CD4-positive, alpha-beta T cell (primary cell): ENCODE data around the gene CERS4. TPM values are rescaled to one million over a fixed set of nuclear protein-coding genes. Genes with fewer than 3 reads are reported as not detected.

Source experiments
- ATAC-seq: fragments of 200-7000 bp; cut with Tn5 transposase; one replicate; pipeline ENCODE4 v1.10.0; 2022; ENCODE audit warnings: mild to moderate bottlenecking; ENCODE audit not compliant: poor library complexity
- CTCF ChIA-PET: fragments of 350-600 bp; sonication (Branson Sonifier 250); formaldehyde crosslinking; loops from one replicate; lab custom pipeline; 2021; ENCODE audit warnings: antibody characterized with exemption, inconsistent platforms; lab: Charles Lee
- POLR2A ChIA-PET: fragments of 350-600 bp; sonication (Branson Sonifier 250); formaldehyde crosslinking; loops from one replicate; lab custom pipeline; 2021; ENCODE audit warnings: antibody characterized with exemption, inconsistent platforms; lab: Charles Lee
- DNase-seq, 14 experiments: peaks; one replicate each; pipeline ENCODE4 v3.0.0-alpha.2; 2013 to 2020; ENCODE audit warnings: mixed read lengths in 2 of 14
- H3K27ac ChIP-seq, 2 donors: one replicate each; pipeline versions ENCODE4 v1.5.1 to v1.7.0; 2013; ENCODE audit warnings: low read length in 2 of 2, low read depth in 1 of 2, mild to moderate bottlenecking in 1 of 2
- H3K27me3 ChIP-seq, 2 experiments: 1 replicate in 1 of 2; 2 replicates in 1 of 2; pipeline versions ENCODE4 v1.6.1 to v1.7.0; 2013; ENCODE audit warnings: low read length in 2 of 2, control low read depth in 1 of 2, mild to moderate bottlenecking in 1 of 2, moderate library complexity in 1 of 2; ENCODE audit not compliant: insufficient read depth in 2 of 2, control insufficient read depth in 1 of 2
- H3K36me3 ChIP-seq: one replicate; pipeline ENCODE4 v1.6.1; 2013; ENCODE audit warnings: low read length, control low read depth; ENCODE audit not compliant: insufficient read depth
- H3K4me1 ChIP-seq: one replicate; pipeline ENCODE4 v1.6.1; 2013; ENCODE audit warnings: low read length, control low read depth; ENCODE audit not compliant: insufficient read depth
- H3K4me3 ChIP-seq: one replicate; pipeline ENCODE4 v1.5.1; 2013; ENCODE audit warnings: mild to moderate bottlenecking, low read length, moderate library complexity
- H3K9me3 ChIP-seq, 2 experiments: 1 replicate in 1 of 2; 2 replicates in 1 of 2; pipeline versions ENCODE4 v1.6.1 to v1.7.0; 2013; ENCODE audit warnings: low read length in 2 of 2, mild to moderate bottlenecking in 2 of 2, control low read depth in 1 of 2, moderate library complexity in 1 of 2; ENCODE audit not compliant: control insufficient read depth in 1 of 2, insufficient read depth in 1 of 2
- H3K27ac Mint-ChIP-seq: one replicate; pipeline ENCODE4 v1.8.0; 2020; ENCODE audit warnings: mixed read lengths
- H3K27me3 Mint-ChIP-seq: one replicate; pipeline ENCODE4 v1.8.0; 2021; ENCODE audit warnings: mixed read lengths
- H3K36me3 Mint-ChIP-seq: one replicate; pipeline ENCODE4 v1.8.0; 2021; ENCODE audit warnings: low read depth, mixed read lengths
- H3K4me1 Mint-ChIP-seq: one replicate; pipeline ENCODE4 v1.8.0; 2021; ENCODE audit warnings: low read depth, mixed read lengths
- H3K4me3 Mint-ChIP-seq: one replicate; pipeline ENCODE4 v1.8.0; 2020; ENCODE audit warnings: mild to moderate bottlenecking, mixed read lengths
- H3K9me3 Mint-ChIP-seq: one replicate; pipeline ENCODE4 v1.8.0; 2020; ENCODE audit warnings: mixed read lengths
- intact Hi-C, 2 experiments: fragments of 100-400 bp; cut with DNase I in 1 of 2; cut with micrococcal nuclease in 1 of 2; formaldehyde crosslinking; loops; one replicate each; pipeline versions ENCODE4 v1.15.1 to v1.9.0; 2023 to 2025; cut with DNase I, micrococcal nuclease
- total RNA-seq, 174 experiments: library from RNA in 2 of 174; stranded (reverse) in 2 of 174; gene quantifications; one replicate each; pipeline ENCODE4 v1.2.3 and lab custom pipeline; 2021 to 2026
- TF ChIP-seq, protein P1 (sequence below): fragments of 200-600 bp; IDR thresholded peaks from one replicate; pipeline ENCODE4 v1.8.0; 2022; ENCODE audit warnings: antibody characterized with exemption, mild to moderate bottlenecking

Gene CERS4
- total RNA-seq, 2 experiments from 2014 or later = 8.7 to 12.3 TPM

DNA sequence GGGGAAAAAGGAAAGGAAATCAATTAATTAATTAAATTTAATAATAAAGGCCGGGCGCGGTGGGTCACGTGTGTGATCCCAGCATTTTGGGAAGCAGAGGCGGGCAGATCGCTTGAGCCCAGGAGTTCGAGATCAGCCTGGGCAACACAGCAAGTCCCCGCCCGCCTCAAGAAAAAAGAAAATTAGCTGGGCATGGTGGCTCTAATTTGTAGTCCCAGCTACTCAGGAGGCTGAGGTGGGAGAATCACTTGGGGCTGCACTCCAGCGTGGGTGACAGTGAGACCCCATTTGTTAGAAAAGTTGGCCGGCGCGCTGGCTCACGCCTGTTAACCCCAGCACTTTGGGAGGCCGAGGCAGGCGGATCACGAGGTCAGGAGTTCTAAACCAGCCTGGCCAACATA is 99.7 kb downstream of the CERS4 start:
- no peaks in the 10 kb centered on the region for H3K27me3 ChIP-seq
- no peak for DNase-seq
- H3K36me3 Mint-ChIP-seq = peaks cover 31% of the 10 kb centered on the region
- TF ChIP-seq, protein P1, sequence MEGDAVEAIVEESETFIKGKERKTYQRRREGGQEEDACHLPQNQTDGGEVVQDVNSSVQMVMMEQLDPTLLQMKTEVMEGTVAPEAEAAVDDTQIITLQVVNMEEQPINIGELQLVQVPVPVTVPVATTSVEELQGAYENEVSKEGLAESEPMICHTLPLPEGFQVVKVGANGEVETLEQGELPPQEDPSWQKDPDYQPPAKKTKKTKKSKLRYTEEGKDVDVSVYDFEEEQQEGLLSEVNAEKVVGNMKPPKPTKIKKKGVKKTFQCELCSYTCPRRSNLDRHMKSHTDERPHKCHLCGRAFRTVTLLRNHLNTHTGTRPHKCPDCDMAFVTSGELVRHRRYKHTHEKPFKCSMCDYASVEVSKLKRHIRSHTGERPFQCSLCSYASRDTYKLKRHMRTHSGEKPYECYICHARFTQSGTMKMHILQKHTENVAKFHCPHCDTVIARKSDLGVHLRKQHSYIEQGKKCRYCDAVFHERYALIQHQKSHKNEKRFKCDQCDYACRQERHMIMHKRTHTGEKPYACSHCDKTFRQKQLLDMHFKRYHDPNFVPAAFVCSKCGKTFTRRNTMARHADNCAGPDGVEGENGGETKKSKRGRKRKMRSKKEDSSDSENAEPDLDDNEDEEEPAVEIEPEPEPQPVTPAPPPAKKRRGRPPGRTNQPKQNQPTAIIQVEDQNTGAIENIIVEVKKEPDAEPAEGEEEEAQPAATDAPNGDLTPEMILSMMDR = no peak
- intact Hi-C loops = loop anchor here in 1 of 2 experiments (1.0 to 5.0 kb wide), 3 partner anchors 12 to 1112 kb away; partner anchors contain the start of genes NDUFA7 and RPS28
- H3K36me3 ChIP-seq = peaks cover 41% of the 10 kb centered on the region
- CTCF ChIA-PET = no interaction called here
- H3K27ac Mint-ChIP-seq = peak overlapping the region; percentile 83
- ATAC-seq = no peak
- no peaks in the 10 kb centered on the region for H3K9me3 ChIP-seq
- POLR2A ChIA-PET = interaction anchor here (0.8 to 0.9 kb wide), 2 partner anchors 11 to 15 kb away, joined by 3 read pairs; no protein-coding TSS in a partner anchor
- H3K9me3 Mint-ChIP-seq = no peaks in the 10 kb centered on the region
- peak overlapping the region; percentile 93 for H3K4me3 Mint-ChIP-seq
- H3K4me1 ChIP-seq = peaks cover 47% of the 10 kb centered on the region
- H3K4me3 ChIP-seq = peak overlapping the region; percentile 67
- H3K27me3 Mint-ChIP-seq = no peaks in the 10 kb centered on the region
- H3K27ac ChIP-seq = peak overlapping the region in 1 of 2 donors; percentile 52
- H3K4me1 Mint-ChIP-seq = peaks cover 39% of the 10 kb centered on the region

DNA sequence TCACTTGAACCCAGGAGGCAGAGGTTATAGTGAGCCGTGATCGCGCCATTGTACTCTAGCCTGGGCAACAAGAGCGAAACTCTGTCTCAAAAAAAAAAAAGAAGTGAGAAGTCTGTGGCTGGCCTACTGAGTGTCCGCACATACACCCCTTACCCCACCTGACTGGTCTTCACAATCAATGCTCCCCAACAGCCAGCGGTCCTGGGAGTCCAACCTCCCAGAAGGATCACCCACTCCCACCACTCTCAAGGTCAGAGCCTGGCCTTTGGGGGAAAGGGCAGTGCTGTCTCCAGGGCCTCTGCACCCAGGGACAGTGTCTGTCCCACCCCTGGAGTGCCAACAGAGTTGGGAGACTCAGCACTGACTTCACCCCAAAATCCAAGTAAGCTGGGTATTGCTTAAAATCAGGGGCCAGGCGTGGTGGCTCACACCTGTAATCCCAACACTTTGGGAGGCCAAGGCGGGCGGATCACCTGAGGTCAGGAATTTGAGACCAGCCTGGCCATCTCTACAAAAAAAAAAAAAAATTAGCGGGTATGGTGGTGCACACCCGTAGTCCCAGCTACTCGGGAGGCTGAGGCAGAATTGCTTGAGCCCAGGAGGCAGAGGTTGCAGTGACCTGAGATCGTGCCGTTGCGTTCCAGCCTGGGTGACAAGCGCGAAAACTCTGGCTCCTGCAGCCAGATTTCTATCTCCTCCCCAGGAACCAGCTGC is 101.3 kb downstream of the CERS4 start:
- no peaks in the 10 kb centered on the region for H3K9me3 Mint-ChIP-seq
- H3K36me3 Mint-ChIP-seq = peaks cover 44% of the 10 kb centered on the region
- Histone ChIP-seq H3K36me3 (peaks cover 54% of the 10 kb centered on the region), H3K27ac (no peak overlapping the region), H3K4me1 (peaks cover 43% of the 10 kb centered on the region), H3K9me3 (no peaks in the 10 kb centered on the region), H3K4me3 (no peak overlapping the region), H3K27me3 (no peaks in the 10 kb centered on the region)
- POLR2A ChIA-PET = interaction anchor here (0.9 kb wide), 1 partner anchor 10 kb away, joined by 4 read pairs; no protein-coding TSS in a partner anchor
- TF ChIP-seq, protein P1 = no peak
- no peak overlapping the region for H3K4me3 Mint-ChIP-seq
- H3K4me1 Mint-ChIP-seq = peaks cover 39% of the 10 kb centered on the region
- ATAC-seq (no peak), DNase-seq (no peak)
- H3K27ac Mint-ChIP-seq = no peak overlapping the region
- no peaks in the 10 kb centered on the region for H3K27me3 Mint-ChIP-seq
- CTCF ChIA-PET = interaction anchor here (0.5 kb wide), 1 partner anchor 8 kb away, joined by 3 read pairs; no protein-coding TSS in a partner anchor
- intact Hi-C loops = no loop called here

DNA sequence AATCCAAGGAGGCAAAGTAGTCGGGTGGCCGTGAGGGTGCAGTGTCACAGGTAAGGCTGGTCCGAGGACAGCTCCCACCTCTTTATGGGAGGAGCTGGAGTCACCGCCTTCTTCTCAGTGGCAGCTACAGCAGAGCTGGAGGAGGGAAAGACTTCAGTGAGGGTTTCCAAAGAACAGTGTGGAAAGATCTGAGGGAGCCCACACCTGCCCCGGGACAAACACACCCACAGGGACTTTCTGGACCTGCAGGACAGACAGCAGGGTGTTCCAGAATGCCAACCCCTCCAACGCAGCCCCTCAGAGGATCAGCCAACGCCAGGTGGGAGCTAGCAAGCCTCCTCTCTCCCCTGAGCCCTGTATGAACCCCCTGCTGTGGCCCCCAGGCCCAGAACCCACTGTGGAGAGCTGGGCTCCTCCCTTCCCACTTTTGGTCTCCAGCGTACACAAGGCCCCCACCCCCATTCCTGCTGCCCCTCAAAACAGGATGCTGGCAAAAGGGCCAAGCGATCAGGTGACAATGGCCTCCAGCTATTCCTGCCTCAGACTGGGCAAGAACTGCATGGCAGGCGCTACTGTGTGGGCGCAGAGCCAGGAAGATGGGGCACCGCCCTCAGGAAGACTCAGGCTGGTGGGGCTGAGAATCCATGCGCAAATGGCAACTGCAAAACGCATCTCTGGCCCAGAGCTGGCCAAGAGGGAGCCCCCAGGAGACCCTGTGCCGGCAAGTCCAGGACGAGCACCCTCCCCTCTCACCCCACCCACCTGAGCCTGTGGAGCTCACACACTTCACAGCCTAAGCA is 102.5 kb downstream of the CERS4 start:
- Histone ChIP-seq H3K9me3 (no peaks in the 10 kb centered on the region), H3K4me3 (no peak overlapping the region), H3K27me3 (no peaks in the 10 kb centered on the region), H3K36me3 (peaks cover 62% of the 10 kb centered on the region), H3K4me1 (peaks cover 32% of the 10 kb centered on the region), H3K27ac (no peak overlapping the region)
- no peak overlapping the region for H3K27ac Mint-ChIP-seq
- no peaks in the 10 kb centered on the region for H3K27me3 Mint-ChIP-seq
- ATAC-seq (no peak), DNase-seq (no peak)
- no peak overlapping the region for H3K4me3 Mint-ChIP-seq
- peaks cover 30% of the 10 kb centered on the region for H3K4me1 Mint-ChIP-seq
- no peaks in the 10 kb centered on the region for H3K9me3 Mint-ChIP-seq
- intact Hi-C loops = no loop called here
- ChIA-PET POLR2A (interaction anchor here (0.8 to 0.9 kb wide), 2 partner anchors 9 to 10 kb away, joined by 3 to 4 read pairs; partner anchors contain the start of genes NDUFA7 and RPS28), CTCF (interaction anchor here (0.6 kb wide), 1 partner anchor 45 kb away, joined by 3 read pairs; no protein-coding TSS in a partner anchor)
- peaks cover 53% of the 10 kb centered on the region for H3K36me3 Mint-ChIP-seq
- TF ChIP-seq, protein P1 = no peak

Other genes starting within 250 kb of the CERS4 start
- 10 to 100 TPM; 17.1 to 20.8 TPM for gene ELAVL1, start 203.7 kb upstream of the CERS4 start, total RNA-seq
- gene CCL25, start 156.6 kb upstream of the CERS4 start, total RNA-seq = not detected
- gene FBN3, start 59.8 kb upstream of the CERS4 start, total RNA-seq = not detected
- 10 to 100 TPM; 17.1 to 17.6 TPM for gene CD320, start 99.0 kb downstream of the CERS4 start, total RNA-seq
- 10 to 100 TPM; 42.0 to 42.7 TPM for gene NDUFA7, start 112.0 kb downstream of the CERS4 start, total RNA-seq
- 1,000 to 10,000 TPM; 3,333 to 3,342 TPM for gene RPS28, start 112.1 kb downstream of the CERS4 start, total RNA-seq
- 1 to 10 TPM in 1 of 2 experiments, under 1 TPM in 1; 0.87 to 1.1 TPM for gene KANK3, start 133.9 kb downstream of the CERS4 start, total RNA-seq
- not detected for gene ANGPTL4, start 154.8 kb downstream of the CERS4 start, total RNA-seq
- gene RAB11B, start 181.0 kb downstream of the CERS4 start, total RNA-seq = 10 to 100 TPM; 66.8 to 71.5 TPM
- 10 to 100 TPM; 20.0 to 22.2 TPM for gene MARCHF2, start 203.9 kb downstream of the CERS4 start, total RNA-seq
- gene HNRNPM, start 235.6 kb downstream of the CERS4 start, total RNA-seq = 100 to 1,000 TPM; 269 to 272 TPM